Skeletal muscle satellite cell (primary cell): ENCODE measurements around the gene NUDT13.
A peak's percentile ranks its signal among the peaks of the same experiment; 100 is the strongest.
"Not testable (repeated sequence)": the region's sequence is repeated elsewhere in the genome, so short reads cannot be mapped to it uniquely, and the experiment has no call there.

Source experiments
- H3K27me3 ChIP-seq: 2 replicates; pipeline ENCODE4 v1.7.0; 2013; ENCODE audit warnings: low read length; ENCODE audit not compliant: control insufficient read depth, insufficient read depth
- H3K36me3 ChIP-seq: 2 replicates; pipeline ENCODE4 v1.7.0; 2013; ENCODE audit warnings: mild to moderate bottlenecking, control low read depth, low read length; ENCODE audit not compliant: insufficient read depth
- H3K4me1 ChIP-seq: 2 replicates; pipeline ENCODE4 v1.7.0; 2013; ENCODE audit warnings: low read length; ENCODE audit not compliant: control insufficient read depth, insufficient read depth
- H3K4me2 ChIP-seq: 2 replicates; pipeline ENCODE4 v1.7.0; 2013; ENCODE audit warnings: mild to moderate bottlenecking, low read length
- H3K4me3 ChIP-seq: 2 replicates; pipeline ENCODE4 v1.7.0; 2013; ENCODE audit warnings: low read length
- H3K9ac ChIP-seq: 2 replicates; pipeline ENCODE4 v1.7.0; 2013; ENCODE audit warnings: mild to moderate bottlenecking, low read depth, low read length, moderate library complexity
- H3K9me3 ChIP-seq: replicated peaks from 2 replicates; pipeline ENCODE4 v1.7.0; 2013; ENCODE audit warnings: mild to moderate bottlenecking, control low read depth, low read length

The NUDT13 gene

DNA sequence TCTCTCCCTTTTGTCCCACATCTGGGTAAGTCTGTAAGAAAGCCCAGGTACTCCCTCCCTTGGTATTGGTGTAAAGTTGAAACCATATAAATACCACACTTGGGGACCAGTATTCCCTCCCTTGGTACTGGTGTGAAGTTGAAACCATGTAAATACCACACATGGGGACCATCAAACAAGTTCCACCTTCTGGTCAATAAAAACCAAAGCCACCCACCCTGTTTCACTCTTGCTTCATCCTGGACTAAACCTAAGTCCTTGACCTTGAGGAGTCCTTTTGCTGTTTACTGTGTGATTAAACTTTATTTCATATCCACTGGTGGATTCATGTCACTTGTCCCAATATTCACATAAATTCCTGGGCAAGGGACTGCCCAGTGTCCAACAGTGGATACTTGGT lies 22.0 kb upstream of the NUDT13 start:
- peak overlapping the region; percentile 7 for H3K4me2 ChIP-seq
- H3K9ac ChIP-seq, result no peak overlapping the region
- peaks cover 14% of the 10 kb centered on the region for H3K4me1 ChIP-seq
- H3K27me3 ChIP-seq, result no peaks in the 10 kb centered on the region
- H3K9me3 ChIP-seq, result no peaks in the 10 kb centered on the region
- no peak overlapping the region for H3K4me3 ChIP-seq
- H3K36me3 ChIP-seq, result no peaks in the 10 kb centered on the region

DNA sequence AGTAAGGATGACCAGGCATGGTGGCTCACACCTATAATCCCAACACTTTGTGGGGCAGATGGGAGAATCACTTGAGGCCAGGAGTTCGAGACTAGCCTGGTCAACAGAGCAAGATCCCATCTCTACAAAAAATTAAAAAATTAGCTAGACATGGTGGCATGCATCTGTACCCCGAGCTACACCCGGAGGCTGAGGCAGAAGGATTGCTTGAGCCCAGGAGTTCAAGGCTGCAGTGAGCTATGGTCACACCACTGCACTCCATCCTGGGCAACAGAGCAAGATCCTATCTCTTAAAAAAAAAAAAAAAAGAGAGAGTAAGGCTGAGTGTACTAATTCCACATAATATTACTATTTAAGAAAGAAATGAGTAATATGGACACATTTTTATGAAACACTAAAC lies 17.4 kb upstream of the NUDT13 start:
- Histone ChIP-seq H3K9ac (no peak overlapping the region), H3K4me3 (no peak overlapping the region), H3K27me3 (no peaks in the 10 kb centered on the region), H3K36me3 (no peaks in the 10 kb centered on the region), H3K4me1 (peaks cover 20% of the 10 kb centered on the region), H3K4me2 (no peak overlapping the region), H3K9me3 (no peaks in the 10 kb centered on the region)

DNA sequence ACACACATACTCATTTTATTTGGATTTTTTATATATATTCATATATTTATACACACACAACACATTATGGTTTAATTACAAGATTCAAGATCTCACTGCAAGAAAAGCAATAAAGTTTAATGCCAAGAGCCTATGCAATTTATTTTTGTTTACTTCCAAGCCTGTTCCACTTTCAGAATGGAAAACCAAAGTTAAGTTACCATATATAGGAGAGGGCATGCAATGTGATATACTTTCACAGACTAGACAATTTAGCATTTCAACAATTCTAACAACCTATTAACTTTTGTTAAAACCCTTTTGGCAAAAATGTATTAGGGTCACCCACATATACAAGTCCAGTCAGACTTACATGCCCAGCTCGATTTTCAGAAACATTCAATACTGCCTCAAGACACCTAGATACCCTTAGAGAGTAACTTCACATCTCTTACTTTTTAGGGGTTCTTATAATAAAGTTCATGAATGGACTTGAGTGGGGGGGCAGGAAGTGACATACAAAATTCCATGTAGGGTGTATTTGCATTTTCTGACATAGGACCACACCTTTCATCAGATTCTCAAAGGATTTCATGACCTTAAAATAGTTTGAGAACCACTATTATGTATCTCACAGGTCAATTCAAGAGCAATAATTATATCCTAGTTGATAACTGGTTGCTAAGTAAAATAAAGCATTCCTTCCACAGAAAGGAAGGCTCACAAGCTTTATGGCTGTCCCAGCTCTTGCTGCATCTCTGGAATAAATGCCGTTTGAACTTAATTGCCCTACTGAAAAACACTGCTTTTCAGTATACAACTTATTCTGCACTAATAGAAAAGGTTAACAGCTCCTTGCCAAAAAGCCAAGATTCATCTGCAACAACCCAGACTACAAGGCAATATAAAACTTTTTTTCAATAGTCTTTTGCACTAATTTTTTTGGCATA lies 16.1 kb upstream of the NUDT13 start:
- peak overlapping the region; percentile 88 for H3K4me3 ChIP-seq
- H3K9ac ChIP-seq, result peak overlapping the region; percentile 98
- H3K4me2 ChIP-seq, result peak overlapping the region; percentile 76
- H3K27me3 ChIP-seq, result no peaks in the 10 kb centered on the region
- no peaks in the 10 kb centered on the region for H3K9me3 ChIP-seq
- H3K4me1 ChIP-seq, result peaks cover 9% of the 10 kb centered on the region
- no peaks in the 10 kb centered on the region for H3K36me3 ChIP-seq

DNA sequence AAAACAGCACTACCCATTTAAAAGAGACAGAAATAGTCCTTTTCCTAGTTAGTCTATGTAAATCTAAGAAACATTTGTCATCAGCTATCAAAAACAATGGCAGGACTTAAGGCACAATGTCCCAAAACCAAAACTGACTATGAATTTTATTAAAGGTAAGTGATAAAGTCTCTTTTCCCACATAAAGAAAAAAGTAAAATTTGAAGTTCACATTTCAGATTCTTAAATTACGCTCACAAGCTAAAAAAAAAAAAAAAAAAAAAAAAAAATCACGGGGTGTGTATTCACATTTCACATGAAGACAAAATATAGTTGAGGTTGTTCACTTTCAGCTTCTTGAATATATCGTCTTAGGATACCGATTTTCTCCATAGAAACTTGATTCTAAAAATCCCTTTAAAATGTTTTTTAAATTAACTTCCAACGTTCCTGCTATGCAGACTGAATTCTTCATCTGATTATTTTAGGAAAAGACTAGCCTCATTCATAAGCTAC lies 15.2 kb upstream of the NUDT13 start:
- Histone ChIP-seq H3K27me3 (no peaks in the 10 kb centered on the region), H3K9ac (peak overlapping the region; percentile 98), H3K4me3 (peak overlapping the region; percentile 88), H3K4me1 (peaks cover 9% of the 10 kb centered on the region), H3K9me3 (no peaks in the 10 kb centered on the region), H3K4me2 (peak overlapping the region; percentile 76), H3K36me3 (no peaks in the 10 kb centered on the region)

DNA sequence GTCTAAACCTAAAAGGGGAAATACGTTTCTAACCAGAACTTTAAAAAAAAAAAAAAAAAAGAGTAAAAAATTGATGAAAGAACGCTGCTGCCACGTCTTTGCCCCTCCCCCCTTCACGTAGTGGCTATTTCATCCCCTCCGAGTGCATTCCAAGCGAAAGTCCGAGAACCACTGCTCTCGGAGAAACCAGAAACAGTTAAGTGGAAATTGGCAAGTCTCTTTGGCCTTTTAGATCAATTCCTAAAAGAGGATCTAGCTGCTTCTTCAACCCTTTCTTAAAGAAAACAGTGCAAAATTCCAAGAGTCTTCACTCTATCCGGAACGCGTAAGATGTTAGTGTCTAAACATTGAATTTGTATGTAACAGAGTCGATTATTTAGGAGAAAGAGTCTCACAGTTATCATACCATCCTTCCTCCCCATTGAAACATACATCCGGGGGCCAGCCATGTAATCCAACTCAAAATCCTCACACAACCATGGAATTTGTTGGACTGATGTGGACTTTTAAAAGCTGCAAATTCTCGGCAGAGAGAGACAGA lies 14.7 kb upstream of the NUDT13 start:
- Histone ChIP-seq H3K36me3 (no peaks in the 10 kb centered on the region), H3K4me3 (peak overlapping the region; percentile 88), H3K9me3 (no peaks in the 10 kb centered on the region), H3K27me3 (no peaks in the 10 kb centered on the region), H3K4me2 (peak overlapping the region; percentile 76), H3K4me1 (peaks cover 9% of the 10 kb centered on the region), H3K9ac (peak overlapping the region; percentile 98)

DNA sequence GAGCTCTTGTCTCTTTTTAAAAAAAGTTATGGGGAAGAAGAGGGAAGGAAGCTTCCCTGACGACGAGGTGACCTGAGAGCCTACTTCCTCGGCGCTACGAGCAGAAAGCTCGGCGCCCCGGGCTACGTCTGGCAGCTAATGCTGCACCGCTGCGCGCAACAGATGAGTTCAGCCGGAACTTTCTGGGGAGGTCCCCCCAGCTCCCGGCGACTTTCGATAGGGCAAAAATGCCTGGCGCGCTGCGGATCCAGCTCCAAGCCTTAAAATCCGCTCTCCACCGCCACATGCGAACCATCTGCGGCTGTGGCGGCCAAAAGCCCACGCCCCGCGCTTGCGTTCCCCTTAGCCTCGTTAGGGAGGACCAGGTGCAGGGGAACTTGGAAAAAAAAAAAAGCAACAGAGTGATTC lies 14.2 kb upstream of the NUDT13 start:
- peak overlapping the region; percentile 76 for H3K4me2 ChIP-seq
- H3K4me3 ChIP-seq, result peak overlapping the region; percentile 88
- H3K4me1 ChIP-seq, result peaks cover 9% of the 10 kb centered on the region
- no peaks in the 10 kb centered on the region for H3K9me3 ChIP-seq
- no peaks in the 10 kb centered on the region for H3K27me3 ChIP-seq
- H3K36me3 ChIP-seq, result no peaks in the 10 kb centered on the region
- peak overlapping the region; percentile 98 for H3K9ac ChIP-seq

DNA sequence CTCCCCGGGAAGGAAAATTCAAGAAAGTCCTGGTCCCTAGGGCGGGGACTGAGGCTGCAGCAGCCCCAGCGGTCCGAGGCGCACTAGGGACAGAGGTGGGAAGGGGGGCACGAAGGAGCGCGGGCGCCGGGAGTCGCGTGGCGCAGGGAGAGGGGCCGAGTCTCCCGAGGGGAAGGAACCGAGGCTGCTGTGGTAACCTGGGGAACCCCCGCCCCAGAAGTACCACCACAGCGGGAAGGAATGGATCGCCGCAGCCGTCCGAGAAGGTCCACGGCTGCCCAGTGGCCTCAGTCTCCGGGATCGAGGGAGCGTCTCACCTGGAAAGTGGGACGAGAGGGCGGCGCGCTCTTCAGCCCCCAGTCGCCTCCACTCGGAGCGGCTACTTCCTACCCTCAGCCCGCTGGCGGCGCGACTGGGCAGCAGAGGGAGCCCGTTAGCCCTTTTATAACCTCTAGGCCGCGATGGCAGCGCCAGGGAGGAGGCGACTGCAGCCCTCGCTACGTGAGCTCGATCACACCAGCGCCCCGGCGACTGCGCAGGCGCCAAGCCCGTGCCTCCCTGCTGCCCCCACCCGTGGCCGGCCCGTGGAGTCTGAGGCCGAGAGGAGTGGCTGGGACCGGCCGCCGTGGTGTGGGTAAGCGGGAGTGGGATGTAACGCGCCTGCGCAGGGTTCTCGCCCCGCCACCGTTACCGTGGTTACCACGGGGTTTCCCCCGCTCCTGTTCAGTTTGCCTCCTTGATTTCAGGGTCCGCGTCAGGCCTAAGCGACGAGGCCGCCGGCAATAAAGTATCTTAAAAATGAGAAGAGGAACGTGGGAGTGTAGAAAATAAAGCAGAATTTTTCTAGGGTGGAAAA lies 13.6 kb upstream of the NUDT13 start, which contains the start of gene P4HA1:
Gene P4HA1, minus strand, starts transcription at position 418 of the 856 bp plus-strand sequence. CDS start 21,983 bp downstream, outside the sequence.
- Histone ChIP-seq H3K9me3 (no peaks in the 10 kb centered on the region), H3K36me3 (no peaks in the 10 kb centered on the region), H3K4me3 (peak within 1 kb of the TSS; percentile 88), H3K4me2 (peak within 1 kb of the TSS; percentile 76), H3K9ac (peak within 1 kb of the TSS; percentile 98), H3K27me3 (no peaks in the 10 kb centered on the region), H3K4me1 (peaks cover 9% of the 10 kb centered on the region)

DNA sequence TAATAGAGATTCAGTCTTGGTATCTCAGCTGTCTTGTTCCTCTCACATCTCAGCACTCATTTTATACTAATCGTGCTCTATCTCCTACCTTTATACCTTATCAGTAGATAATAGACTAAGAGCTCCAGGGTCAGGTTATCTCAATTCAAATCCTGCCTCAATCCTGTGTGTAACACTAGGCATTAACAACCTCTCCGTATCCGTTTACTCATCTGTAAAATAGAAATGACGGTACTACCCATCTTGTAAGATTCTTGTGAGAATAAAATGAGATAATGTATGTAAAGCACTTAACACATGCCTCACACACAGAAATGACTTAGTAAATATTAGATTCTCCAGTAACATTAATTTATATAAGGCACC lies 13.0 kb upstream of the NUDT13 start:
- H3K9me3 ChIP-seq, result no peaks in the 10 kb centered on the region
- no peaks in the 10 kb centered on the region for H3K36me3 ChIP-seq
- peak overlapping the region; percentile 88 for H3K4me3 ChIP-seq
- peaks cover 9% of the 10 kb centered on the region for H3K4me1 ChIP-seq
- H3K4me2 ChIP-seq, result peak overlapping the region; percentile 76
- no peaks in the 10 kb centered on the region for H3K27me3 ChIP-seq
- H3K9ac ChIP-seq, result peak overlapping the region; percentile 98

DNA sequence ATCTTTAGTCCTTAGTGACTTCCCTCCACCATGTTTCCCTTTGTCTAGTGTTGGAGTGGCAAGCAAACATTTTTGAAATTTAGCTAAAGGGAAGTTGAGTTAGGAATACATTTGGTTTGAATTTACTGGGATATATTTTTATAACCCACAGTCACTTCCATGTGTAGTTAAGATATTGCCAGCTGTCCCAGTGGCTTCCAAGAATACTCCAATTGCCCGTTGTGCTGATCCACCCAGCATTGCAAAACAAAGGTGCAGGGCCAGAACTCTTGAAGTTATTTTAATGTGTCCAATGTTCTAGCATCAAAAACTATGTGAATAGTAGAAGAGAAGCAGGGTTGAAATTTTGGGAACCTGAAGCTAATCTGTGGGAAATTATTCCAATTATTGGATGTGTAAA lies 11.1 kb upstream of the NUDT13 start:
- Histone ChIP-seq H3K9me3 (no peaks in the 10 kb centered on the region), H3K27me3 (no peaks in the 10 kb centered on the region), H3K4me2 (no peak overlapping the region), H3K36me3 (no peaks in the 10 kb centered on the region), H3K4me3 (no peak overlapping the region), H3K9ac (no peak overlapping the region), H3K4me1 (peaks cover 6% of the 10 kb centered on the region)

DNA sequence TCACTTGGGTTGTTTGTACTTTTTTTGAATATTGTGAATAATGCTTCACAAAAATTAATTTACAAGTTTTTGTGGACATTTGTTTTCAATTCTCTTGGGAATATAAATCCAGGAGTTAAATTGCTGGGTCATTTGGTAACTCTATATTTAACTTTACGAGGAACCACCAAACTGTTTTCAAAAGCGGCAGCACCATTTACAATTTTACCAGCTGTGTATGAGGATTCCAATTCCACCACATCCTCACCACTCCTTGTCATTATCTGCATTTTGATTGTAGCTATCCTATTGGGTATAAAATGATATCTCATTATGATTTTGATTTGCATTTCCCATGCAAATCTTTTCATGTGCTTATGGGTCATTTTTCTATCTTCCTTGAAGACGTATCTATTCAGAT lies 4.0 kb upstream of the NUDT13 start:
- Histone ChIP-seq H3K9me3 (no peaks in the 10 kb centered on the region), H3K9ac (no peak overlapping the region)

DNA sequence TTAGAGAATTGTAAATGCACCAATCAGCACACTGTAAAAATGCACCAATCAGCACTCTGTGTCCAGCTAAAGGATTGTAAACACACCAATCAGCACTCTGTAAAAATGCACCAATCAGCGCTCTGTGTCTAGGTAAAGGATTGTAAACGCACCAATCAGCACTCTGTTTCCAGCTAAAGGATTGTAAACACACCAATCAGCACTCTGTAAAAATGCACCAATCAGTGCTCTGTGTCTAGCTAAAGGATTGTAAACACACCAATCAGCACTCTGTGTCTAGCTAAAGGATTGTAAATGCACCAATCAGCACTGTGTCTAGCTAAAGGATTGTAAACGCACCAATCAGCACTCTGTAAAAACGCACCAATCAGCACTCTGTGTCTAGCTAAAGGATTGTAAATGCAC lies 1.0 kb upstream of the NUDT13 start:
- not testable (repeated sequence) for H3K9ac ChIP-seq, H3K9me3 ChIP-seq, H3K4me3 ChIP-seq, H3K36me3 ChIP-seq, H3K27me3 ChIP-seq, H3K4me2 ChIP-seq
- peaks cover 21% of the 10 kb centered on the region for H3K4me1 ChIP-seq

More for the DNA sequence above, 4.0 kb upstream of the NUDT13 start:
- H3K4me3 ChIP-seq, result no peak overlapping the region
- H3K4me2 ChIP-seq, result no peak overlapping the region
- H3K4me1 ChIP-seq, result peaks cover 2% of the 10 kb centered on the region
- H3K36me3 ChIP-seq, result no peaks in the 10 kb centered on the region
- H3K27me3 ChIP-seq, result no peaks in the 10 kb centered on the region
